Heart right ventricle (tissue), 16 donors: ENCODE results near the gene ST6GALNAC5. TPM values are rescaled to one million over a fixed set of nuclear protein-coding genes. Genes with fewer than 3 reads are reported as not detected.

Experiments used
- ATAC-seq, 8 donors: fragments of 200-7000 bp; cut with Tn5 transposase; one replicate each; pipeline ENCODE4 v1.9.1; 2020; ENCODE audit warnings: mild to moderate bottlenecking in 8 of 8, moderate library complexity in 8 of 8, moderate number of reproducible peaks in 1 of 8
- DNase-seq, 2 donors: peaks; one replicate each; pipeline ENCODE4 v3.0.0-alpha.2; 2020
- H3K27ac ChIP-seq, 10 donors: fragments of 200-600 bp; sonication (generic) in 2 of 10; one replicate each; pipeline versions ENCODE4 v1.5.0 to v1.8.0; 2020 to 2022; ENCODE audit warnings: mild to moderate bottlenecking in 3 of 10
- H3K27me3 ChIP-seq, 7 donors: fragments of 200-600 bp; one replicate each; pipeline ENCODE4 v1.8.0; 2021 to 2022; ENCODE audit warnings: mild to moderate bottlenecking in 2 of 7
- H3K36me3 ChIP-seq, 9 donors: fragments of 200-600 bp; sonication (generic) in 1 of 9; one replicate each; pipeline versions ENCODE4 v1.5.0 to v1.8.0; 2020 to 2022; ENCODE audit warnings: mild to moderate bottlenecking in 2 of 9
- H3K4me1 ChIP-seq, 9 donors: fragments of 200-600 bp; sonication (generic) in 1 of 9; one replicate each; pipeline versions ENCODE4 v1.5.0 to v1.8.0; 2020 to 2022; ENCODE audit warnings: mild to moderate bottlenecking in 4 of 9
- H3K4me3 ChIP-seq, 10 donors: fragments of 200-600 bp; sonication (generic) in 2 of 10; one replicate each; pipeline versions ENCODE4 v1.5.0 to v1.8.0; 2020 to 2022; ENCODE audit warnings: mild to moderate bottlenecking in 7 of 10, moderate library complexity in 2 of 10
- H3K9me3 ChIP-seq, 11 donors: fragments of 200-600 bp in 10 of 11; sonication (generic) in 2 of 11; one replicate each; pipeline versions ENCODE4 v1.5.0 to v1.8.0; 2013 to 2022; ENCODE audit warnings: mild to moderate bottlenecking in 2 of 11, control low read depth in 1 of 11, moderate library complexity in 1 of 11
- CTCF ChIP-seq, 9 donors: fragments of 200-600 bp; sonication (generic) in 2 of 9; IDR thresholded peaks; one replicate each; pipeline versions ENCODE4 v1.5.0 to v1.8.0; 2021 to 2022; ENCODE audit warnings: antibody characterized with exemption in 9 of 9, mild to moderate bottlenecking in 5 of 9, moderate library complexity in 1 of 9
- WGBS, 2 donors: extraction: QIAGEN DNeasy Blood & Tissue Kit; methylation state at CpG; one replicate each; pipeline ENCODE4 v1.1.7; 2013; ENCODE audit warnings: inconsistent platforms in 1 of 2; 5-methylcytosine and 5-hydroxymethylcytosine counted together
- intact Hi-C, 10 donors: fragments of 100-400 bp; cut with DNase I; formaldehyde crosslinking; loops; one replicate each; pipeline versions ENCODE4 v1.11.1 to v1.14.2; 2022
- polyA plus RNA-seq, 2 donors: library from polyadenylated mRNA; stranded (reverse); fragments of 200-250 nt; gene quantifications; one replicate each; pipeline ENCODE4 v1.2.3, GENCODE V29; 2013
- total RNA-seq, 10 donors: library from RNA; stranded (reverse); fragmentation: NEBNext Ultra II Directional in 3 of 10; extraction: Animal tissue kit (Norgen Biotek cat#: 25700) in 3 of 10; gene quantifications; one replicate each; pipeline versions ENCODE4 v1.2.1 to v1.2.4, GENCODE V29; 2021 to 2023
- donor health status: Arrhythmogenic right ventricular cardiomyopathy.
- donor health status: ischemic (EF 13 %, LVEDD 7.1; RV severe dilation, severe dysfunction).
- donor health status: healthy with polysubstance abuse.
- donor health status: DM: no; HTN: yes; CAD: no.
- donor health status: DM: no; HTN: no; CAD: no.
- donor health status: ischemic (EF 25% LVEDD 6.9; RV normal size, moderate dysfunction).
- donor health status: ischemic (EF 25% LVEDD 5.7; RV mildly dilated, moderate dysfunction).
- donor health status: healthy.
- donor health status: DM: yes; HTN: yes; CAD: no.
- donor health status: Ischemic cardiomyopathy.
- donor health status: ischemic (EF 35%, LVEDD 5.7; RV mildly dilated, moderate dysfunction).
- donor health status: nonischemic (EF 11% LVEDD 7.7; RV severe dilation, severe dysfunction).
- donor health status: DM: yes; HTN: yes; CAD: no.
- donor health status: PGD.
- donor health status: ischemic (EF 29% LVEDD 5.4; RV normal size, mild dysfunction).
- donor health status: nonischemic (EF 23%, LVEDD 6.1; RV moderate dilation, normal function).

ST6GALNAC5 gene
- total and polyA plus RNA-seq, 12 donors = 0.17 to 1.3 (median 0.35) TPM; not detected in 2

DNA sequence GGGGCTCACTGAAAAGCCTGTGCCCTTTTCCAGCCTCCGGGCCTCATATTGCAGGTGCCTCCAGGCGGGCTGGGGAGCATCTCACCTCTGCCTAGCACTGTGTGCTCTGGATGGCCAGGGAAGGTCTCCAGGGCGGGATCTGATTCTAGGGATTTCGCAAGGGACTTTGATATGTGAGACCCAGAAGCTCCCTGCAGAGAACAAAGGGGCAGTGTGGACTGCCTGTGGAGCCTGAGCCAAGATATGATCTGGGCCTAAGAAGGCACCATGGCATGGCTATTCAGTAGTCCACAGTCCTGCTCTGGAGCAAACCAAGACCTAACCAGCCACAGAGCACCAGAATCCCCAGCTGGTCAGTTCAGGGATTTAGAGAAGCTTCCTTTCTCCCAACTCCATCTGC is 157.2 kb downstream of the ST6GALNAC5 start:
- WGBS, 2 donors = 83 to 90% methylated on average over 4 of the region's 4 CpGs
- no peak for TF ChIP-seq CTCF (IDR thresholded peaks at IDR 0.05)
- Histone ChIP-seq H3K9me3 (no peaks in the 10 kb centered on the region), H3K36me3 (no peaks in the 10 kb centered on the region), H3K27me3 (peaks cover 0 to 21% (median 0%) of the 10 kb centered on the region in 7 donors), H3K4me3 (no peak overlapping the region), H3K4me1 (no peaks in the 10 kb centered on the region), H3K27ac (no peak overlapping the region)
- DNase-seq (no peak), ATAC-seq (no peak)
- intact Hi-C loops = no loop called here

GRCh38 chr1:77025599-77025998 is 158.3 kb downstream of the ST6GALNAC5 start:
- no peaks in the 10 kb centered on the region for H3K9me3 ChIP-seq
- ATAC-seq (no peak), DNase-seq (no peak)
- no peaks in the 10 kb centered on the region for H3K4me1 ChIP-seq
- intact Hi-C loops = no loop called here
- no peak overlapping the region for H3K4me3 ChIP-seq
- no peaks in the 10 kb centered on the region for H3K36me3 ChIP-seq
- 73 to 87% methylated on average over 5 of the region's 5 CpGs for WGBS, 2 donors
- H3K27me3 ChIP-seq = peaks cover 0 to 21% (median 0%) of the 10 kb centered on the region in 7 donors
- no peak for TF ChIP-seq CTCF (IDR thresholded peaks at IDR 0.05)
- H3K27ac ChIP-seq = no peak overlapping the region

GRCh38 chr1:77026135-77026534 is 158.9 kb downstream of the ST6GALNAC5 start:
- ATAC-seq = no peak
- no peaks in the 10 kb centered on the region for H3K4me1 ChIP-seq
- intact Hi-C loops = no loop called here

GRCh38 chr1:77026640-77027039 is 159.4 kb downstream of the ST6GALNAC5 start:
- ATAC-seq (no peak), DNase-seq (no peak)
- intact Hi-C loops = no loop called here
- 95 to 98% methylated on average over 1 of the region's 1 CpG for WGBS, 2 donors
- TF ChIP-seq CTCF (IDR thresholded peaks at IDR 0.05) = no peak
- no peak overlapping the region for H3K4me3 ChIP-seq
- H3K4me1 ChIP-seq = no peaks in the 10 kb centered on the region
- no peak overlapping the region for H3K27ac ChIP-seq
- H3K27me3 ChIP-seq = peaks cover 0 to 21% (median 0%) of the 10 kb centered on the region in 7 donors
- no peaks in the 10 kb centered on the region for H3K9me3 ChIP-seq
- no peaks in the 10 kb centered on the region for H3K36me3 ChIP-seq

More at GRCh38 chr1:77026135-77026534, 158.9 kb downstream of the ST6GALNAC5 start:
- H3K27me3 ChIP-seq = peaks cover 0 to 21% (median 0%) of the 10 kb centered on the region in 7 donors
- no peak for DNase-seq
- no peak overlapping the region for H3K27ac ChIP-seq
- H3K36me3 ChIP-seq = no peaks in the 10 kb centered on the region
- 63 to 76% methylated on average over 2 of the region's 2 CpGs for WGBS, 2 donors
- no peak for TF ChIP-seq CTCF (IDR thresholded peaks at IDR 0.05)
- no peak overlapping the region for H3K4me3 ChIP-seq
- no peaks in the 10 kb centered on the region for H3K9me3 ChIP-seq
